IMR-90 (cell line): ENCODE measurements around the gene CDH13. TPM values are rescaled to one million over a fixed set of nuclear protein-coding genes. Genes with fewer than 3 reads are reported as not detected.

Experiments
- ATAC-seq: fragments of 200-7000 bp; cut with Tn5 transposase; 2 replicates; pipeline ENCODE4 v1.9.1; 2020; ENCODE audit warnings: low read depth, mild to moderate bottlenecking, moderate library complexity
- BruUV-seq: library from RNA; stranded (reverse); fragments of 400-500 nt; replicated peaks from 2 replicates; lab custom pipeline; 2021; lab: Mats Ljungman, UMichigan
- CTCF ChIA-PET: fragments of 300-600 bp; formaldehyde crosslinking; extraction: SDS; loops from one replicate; lab custom pipeline; 2021; ENCODE audit warnings: antibody characterized with exemption; lab: Yijun Ruan, JAX
- POLR2A ChIA-PET: fragments of 300-600 bp; sonication (Branson Sonifier 250); formaldehyde crosslinking; loops from one replicate; lab custom pipeline; 2022; ENCODE audit warnings: antibody characterized with exemption; ENCODE audit not compliant: unreplicated experiment; lab: Charles Lee
- DNase-seq: peaks from one replicate; pipeline ENCODE4 v3.0.0; 2013
- H2AFZ ChIP-seq: replicated peaks from 2 replicates; pipeline ENCODE3; 2013; ENCODE audit warnings: low read length, mild to moderate bottlenecking; ENCODE audit not compliant: poor library complexity
- H2AK5ac ChIP-seq: 2 replicates; pipeline ENCODE4 v1.6.1; 2013; ENCODE audit warnings: low read depth, low read length, inconsistent platforms
- H2AK9ac ChIP-seq: replicated peaks from 2 replicates; pipeline ENCODE3; 2013; ENCODE audit warnings: mild to moderate bottlenecking, low read depth, low read length, moderate library complexity; ENCODE audit not compliant: poor library complexity
- H2BK120ac ChIP-seq: 2 replicates; pipeline ENCODE4 v1.6.1; 2013; ENCODE audit warnings: low read depth, low read length, inconsistent platforms
- H2BK15ac ChIP-seq: 3 replicates; pipeline ENCODE4 v1.6.1; 2013; ENCODE audit warnings: low read depth, low read length, inconsistent platforms
- H2BK20ac ChIP-seq: 2 replicates; pipeline ENCODE4 v1.6.1; 2013; ENCODE audit warnings: low read depth, mild to moderate bottlenecking, inconsistent platforms, low read length, moderate library complexity
- H2BK5ac ChIP-seq: 2 replicates; pipeline ENCODE4 v1.6.1; 2013; ENCODE audit warnings: mild to moderate bottlenecking, low read depth, low read length, inconsistent platforms; ENCODE audit not compliant: poor library complexity, severe bottlenecking
- H3K14ac ChIP-seq: replicated peaks from 2 replicates; pipeline ENCODE4 v1.6.1; 2013; ENCODE audit warnings: low read depth, low read length, inconsistent platforms
- H3K18ac ChIP-seq: 2 replicates; pipeline ENCODE4 v1.6.1; 2013; ENCODE audit warnings: low read depth, low read length, control low read depth
- H3K23ac ChIP-seq: 2 replicates; pipeline ENCODE4 v1.6.1; 2013; ENCODE audit warnings: low read depth, low read length, inconsistent platforms
- H3K27ac ChIP-seq: 2 replicates; pipeline ENCODE4 v1.5.1; 2013; ENCODE audit warnings: mild to moderate bottlenecking, control low read depth, low read length; ENCODE audit not compliant: insufficient read depth
- H3K27me3 ChIP-seq: 2 replicates; pipeline ENCODE4 v1.6.1; 2013; ENCODE audit warnings: low read length; ENCODE audit not compliant: control insufficient read depth, insufficient read depth
- H3K36me3 ChIP-seq: 2 replicates; pipeline ENCODE4 v1.6.1; 2013; ENCODE audit warnings: low read length, mixed read lengths; ENCODE audit not compliant: control insufficient read depth, insufficient read depth
- H3K4ac ChIP-seq: 2 replicates; pipeline ENCODE4 v1.6.1; 2013; ENCODE audit warnings: low read depth, low read length, inconsistent platforms
- H3K4me1 ChIP-seq: 2 replicates; pipeline ENCODE4 v1.6.1; 2013; ENCODE audit warnings: low read length, mixed read lengths; ENCODE audit not compliant: control insufficient read depth, insufficient read depth
- H3K4me2 ChIP-seq: 2 replicates; pipeline ENCODE4 v1.6.1; 2013; ENCODE audit warnings: low read depth, mild to moderate bottlenecking, control low read depth, low read length, moderate library complexity
- H3K4me3 ChIP-seq: 2 replicates; pipeline ENCODE4 v1.5.1; 2013; ENCODE audit warnings: low read depth, mild to moderate bottlenecking, control low read depth, low read length, moderate library complexity; ENCODE audit not compliant: insufficient read depth
- H3K56ac ChIP-seq: 2 replicates; pipeline ENCODE4 v1.6.1; 2013; ENCODE audit warnings: low read length, inconsistent platforms; ENCODE audit not compliant: insufficient read depth; ENCODE audit errors: extremely low read depth
- H3K79me1 ChIP-seq, 2 experiments: 2 replicates each; pipeline ENCODE4 v1.6.1; 2013; ENCODE audit warnings: low read length in 2 of 2, inconsistent platforms in 1 of 2, low read depth in 1 of 2
- H3K9ac ChIP-seq: 2 replicates; pipeline ENCODE4 v1.6.1; 2013; ENCODE audit warnings: low read depth, low read length, control low read depth
- H3K9me1 ChIP-seq: 2 replicates; pipeline ENCODE4 v1.6.1; 2013; ENCODE audit warnings: low read length, inconsistent platforms; ENCODE audit not compliant: insufficient read depth
- H3K9me3 ChIP-seq: 2 replicates; pipeline ENCODE4 v1.6.1; 2013; ENCODE audit warnings: low read length; ENCODE audit not compliant: control insufficient read depth, insufficient read depth
- H4K20me1 ChIP-seq: 2 replicates; pipeline ENCODE4 v1.6.1; 2013; ENCODE audit warnings: low read length, inconsistent platforms; ENCODE audit not compliant: insufficient read depth
- H4K5ac ChIP-seq: 2 replicates; pipeline ENCODE4 v1.6.1; 2013; ENCODE audit warnings: mild to moderate bottlenecking, low read depth, low read length, control low read depth
- H4K8ac ChIP-seq, 2 experiments: 2 replicates each; pipeline ENCODE4 v1.6.1; 2013; ENCODE audit warnings: low read depth in 2 of 2, low read length in 2 of 2, control low read depth in 1 of 2, inconsistent platforms in 1 of 2
- H4K91ac ChIP-seq: 2 replicates; pipeline ENCODE4 v1.6.1; 2013; ENCODE audit warnings: low read depth, low read length, inconsistent platforms; ENCODE audit not compliant: insufficient read depth
- CHD1 ChIP-seq: IDR thresholded peaks from 2 replicates; pipeline ENCODE4 v1.6.1; 2012; ENCODE audit warnings: low read depth, low read length, improper control_type of control experiment
- WGBS, 2 experiments: methylation state at CpG; one replicate each; pipeline versions ENCODE4 v1.1.5 to v1.1.7; 2013; ENCODE audit warnings: missing lambda C conversion rate in 2 of 2; ENCODE audit not compliant: insufficient read length in 1 of 2; ENCODE audit errors: extremely low coverage in 2 of 2; 5-methylcytosine and 5-hydroxymethylcytosine counted together
- dilution Hi-C: fragments of 300-500 bp; cut with HindIII; formaldehyde crosslinking; loops from one replicate; pipeline ENCODE4 v1.14.3; 2018; ENCODE audit warnings: low sequenced_read_pairs; ENCODE audit not compliant: unreplicated experiment
- in situ Hi-C: fragments of 300-500 bp; cut with MboI; formaldehyde crosslinking; loops from 3 replicates; pipeline ENCODE4 v1.14.3; 2019; ENCODE audit warnings: low sequenced_read_pairs, inconsistent platforms, mixed read lengths
- intact Hi-C: fragments of 100-400 bp; cut with micrococcal nuclease; formaldehyde crosslinking; loops from 2 replicates; pipeline ENCODE4 v1.10.0; 2022
- polyA plus RNA-seq, 3 experiments: library from polyadenylated mRNA; depleted of rRNA; stranded (reverse); fragments of >200 nt; gene quantifications; 2 replicates each; pipeline ENCODE4 v1.2.3, GENCODE V29; 2012; ENCODE audit warnings: low replicate concordance in 1 of 3
- total RNA-seq: library from RNA; depleted of rRNA; stranded (reverse); fragments of >200 nt; gene quantifications from 2 replicates; pipeline ENCODE4 v1.2.3, GENCODE V29; 2012

Gene CDH13
- total and polyA plus RNA-seq, 2 of the 4 experiments (the other 2 are of a cell fraction), result 61.6 to 74.7 TPM

GRCh38 chr16:83400234-83400633, 773.5 kb downstream of the CDH13 start:
- Histone ChIP-seq H2BK120ac (no peak overlapping the region), H3K23ac (no peak overlapping the region), H3K14ac (no peak overlapping the region), H3K4me3 (no peak overlapping the region), H3K4me1 (peaks cover 2% of the 10 kb centered on the region; the same call in 1 of the 2 replicates), H4K20me1 (no peaks in the 10 kb centered on the region; the same call in 1 of the 2 replicates), H3K56ac (no peak overlapping the region), H3K4me2 (no peak overlapping the region), H3K27me3 (no peaks in the 10 kb centered on the region), H3K4ac (no peak overlapping the region), H3K27ac (no peak overlapping the region), H2BK20ac (no peak overlapping the region), H2AK5ac (no peak overlapping the region), H2AK9ac (no peak overlapping the region), H3K9ac (no peak overlapping the region), H2BK5ac (no peak overlapping the region), H3K36me3 (no peaks in the 10 kb centered on the region), H4K8ac (no peak overlapping the region), H2BK15ac (no peak overlapping the region), H3K9me3 (no peaks in the 10 kb centered on the region), H3K18ac (no peak overlapping the region), H3K9me1 (peaks cover 5% of the 10 kb centered on the region; the same call in 1 of the 2 replicates), H4K91ac (no peak overlapping the region), H3K79me1 (no peaks in the 10 kb centered on the region), H2AFZ (no peak overlapping the region), H4K5ac (no peak overlapping the region)
- CTCF ChIA-PET, result no interaction called here
- intact Hi-C loops (no loop called here), dilution Hi-C loops (no loop called here), in situ Hi-C loops (no loop called here)
- no CpG with 5 or more reads among the region's 4 CpGs for WGBS, 2 experiments
- DNase-seq (no peak), ATAC-seq (no peak)
- POLR2A ChIA-PET, result no interaction called here
- no TSS peak for BruUV-seq
- no peak for TF ChIP-seq CHD1
